Activated CD4-positive, CD25-positive, alpha-beta regulatory T cell treated with anti-CD3 and anti-CD28 coated beads, Interleukin-2, amount 50 U/mL, for 72 hours (primary cell): Measurements from ENCODE around the gene POP7.
"Not testable (repeated sequence)": the region's sequence is repeated elsewhere in the genome, so short reads cannot be mapped to it uniquely, and the experiment has no call there.

Source experiments
- DNase-seq: peaks from one replicate; pipeline ENCODE4 v3.0.0; 2021

POP7 gene

GRCh38 chr7:100705753-100706671 lies at the start of gene POP7:
Gene POP7 (plus strand): TSS chr7:100706121. CDS start chr7:100706831, 710 bp downstream.
- DNase-seq, result peak; percentile 99

- not testable (repeated sequence) for DNase-seq
Observed at GRCh38 chr7:100662194-100662776, 43.6 kb upstream of the POP7 start.

- DNase-seq, result no peak
Observed at GRCh38 chr7:100665168-100665726, 40.7 kb upstream of the POP7 start.

- DNase-seq, result no peak
Observed at GRCh38 chr7:100667331-100668068, 38.4 kb upstream of the POP7 start.

GRCh38 chr7:100668069-100668449 lies 37.9 kb upstream of the POP7 start:
- no peak for DNase-seq

- DNase-seq, result not testable (repeated sequence)
Observed at GRCh38 chr7:100669106-100669505, 36.8 kb upstream of the POP7 start.

GRCh38 chr7:100670074-100670473 lies 35.8 kb upstream of the POP7 start:
- no peak for DNase-seq

GRCh38 chr7:100671353-100672327 lies 34.3 kb upstream of the POP7 start:
- DNase-seq, result no peak

- peak; percentile 99 for DNase-seq
Observed at GRCh38 chr7:100673302-100673941, 32.5 kb upstream of the POP7 start, which contains the start of gene GNB2. Gene GNB2 (plus strand): TSS chr7:100673740. CDS start chr7:100676266, 2,526 bp downstream.

GRCh38 chr7:100673942-100674410 lies 31.9 kb upstream of the POP7 start:
- DNase-seq, result peak; percentile 50

GRCh38 chr7:100674411-100675104 lies 31.4 kb upstream of the POP7 start:
- peak; percentile 46 for DNase-seq

- DNase-seq, result peak; percentile 51
Observed at GRCh38 chr7:100675105-100675451, 30.8 kb upstream of the POP7 start.

GRCh38 chr7:100675581-100676350 lies 30.2 kb upstream of the POP7 start:
- DNase-seq, result peak; percentile 76

GRCh38 chr7:100676501-100677306 lies 29.2 kb upstream of the POP7 start:
- no peak for DNase-seq

- DNase-seq, result no peak
Observed at GRCh38 chr7:100677308-100678267, 28.3 kb upstream of the POP7 start.

GRCh38 chr7:100678291-100678984 lies 27.5 kb upstream of the POP7 start:
- DNase-seq, result no peak
